ENCODE data around the gene ASIC4.

ASIC4 gene

DNA sequence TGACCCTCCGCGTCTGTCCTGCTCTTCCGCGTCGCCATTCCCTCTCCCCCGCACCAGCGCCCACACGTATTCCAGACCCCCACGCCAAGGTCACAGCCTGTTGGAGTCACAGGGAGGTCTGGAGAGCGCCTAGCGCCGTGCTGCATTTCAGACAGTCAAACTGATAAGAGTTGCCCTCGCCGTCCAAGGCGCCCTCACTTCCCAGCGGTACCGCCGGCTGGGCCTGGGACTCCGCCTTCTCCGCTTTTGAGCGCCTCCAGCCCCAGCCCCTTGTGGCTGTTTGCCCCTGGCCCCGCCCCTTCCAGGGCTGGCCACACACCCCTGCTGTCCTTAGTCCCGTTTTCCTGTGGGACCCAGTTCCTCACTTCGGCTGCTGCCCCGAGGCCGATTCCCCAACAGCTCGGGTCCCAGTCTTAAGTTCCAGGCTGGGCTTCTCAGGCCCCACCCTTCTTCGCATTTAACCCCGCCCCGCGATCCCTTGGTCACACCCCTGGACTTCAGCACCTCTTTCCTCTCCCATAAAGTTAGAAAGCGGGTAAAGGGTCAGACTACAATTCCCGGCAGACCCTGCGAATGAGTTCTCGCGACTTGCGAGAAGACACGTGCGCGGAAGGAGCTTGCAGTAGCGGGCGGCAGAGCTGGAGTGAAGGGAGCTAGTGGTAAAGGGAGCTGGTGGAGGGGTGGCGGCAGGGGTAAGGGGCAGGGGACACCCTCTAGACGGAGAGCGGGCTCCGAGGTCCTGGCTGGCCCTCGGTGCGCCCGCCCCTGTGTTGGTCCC is 15.8 kb upstream of the ASIC4 start, which contains the start of gene GMPPA:
GMPPA (plus strand) TSS at position 612 of the 778 bp plus-strand sequence. CDS start 1,085 bp downstream, outside the sequence.
- peak; percentile 94 for DNase-seq

DNA sequence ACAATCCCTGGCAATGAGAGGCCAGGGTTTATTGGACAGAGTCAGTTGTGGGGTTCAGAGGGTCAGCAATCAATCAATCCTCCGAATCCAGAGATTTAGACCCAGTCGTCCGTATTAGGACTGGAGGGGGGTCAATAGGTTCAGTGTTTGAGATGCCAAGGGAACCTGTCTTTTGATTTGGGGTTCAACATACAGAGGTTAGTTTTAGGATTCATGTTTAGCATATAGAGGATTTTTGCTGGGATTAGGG is 15.3 kb upstream of the ASIC4 start:
- no peak for DNase-seq

DNA sequence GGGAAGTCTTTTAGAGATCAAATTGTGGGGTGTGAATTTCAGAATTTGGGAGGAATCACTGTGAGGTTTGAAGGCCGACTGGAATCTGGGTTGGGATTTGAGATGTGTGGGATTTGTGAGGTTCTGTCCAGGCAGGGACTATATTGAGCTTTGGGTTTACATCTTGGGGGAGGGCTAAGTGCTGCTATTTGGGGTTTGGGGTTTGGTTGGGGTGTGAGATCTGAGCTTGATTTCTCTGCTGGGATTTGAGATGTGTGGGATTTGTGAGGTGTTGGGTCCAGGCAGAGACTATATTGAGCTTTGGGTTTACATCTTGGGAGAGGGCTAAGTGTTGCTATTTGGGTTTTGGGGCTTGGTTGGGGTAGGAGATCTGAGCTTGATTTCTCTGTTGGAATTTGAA is 14.7 kb upstream of the ASIC4 start:
- DNase-seq: no peak

DNA sequence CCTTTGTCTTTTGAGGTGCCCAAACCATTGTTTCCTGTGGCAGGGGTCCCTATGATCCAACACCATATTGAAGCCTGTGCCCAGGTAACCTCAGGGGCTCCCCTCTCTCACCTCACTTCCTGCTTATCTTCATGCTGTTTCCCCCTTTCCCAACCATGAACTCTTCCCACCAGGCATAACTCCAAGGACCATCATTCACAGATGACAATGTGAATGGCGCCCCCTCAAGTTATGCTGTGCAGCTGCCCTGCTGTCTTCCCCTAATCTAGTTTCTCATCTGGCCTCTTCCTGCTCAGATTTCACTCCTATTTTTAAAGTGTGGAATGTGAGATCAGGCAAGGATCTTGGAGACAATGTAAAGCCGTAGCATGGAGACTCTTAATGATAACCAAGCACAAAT is 14.1 kb upstream of the ASIC4 start:
- DNase-seq: no peak

DNA sequence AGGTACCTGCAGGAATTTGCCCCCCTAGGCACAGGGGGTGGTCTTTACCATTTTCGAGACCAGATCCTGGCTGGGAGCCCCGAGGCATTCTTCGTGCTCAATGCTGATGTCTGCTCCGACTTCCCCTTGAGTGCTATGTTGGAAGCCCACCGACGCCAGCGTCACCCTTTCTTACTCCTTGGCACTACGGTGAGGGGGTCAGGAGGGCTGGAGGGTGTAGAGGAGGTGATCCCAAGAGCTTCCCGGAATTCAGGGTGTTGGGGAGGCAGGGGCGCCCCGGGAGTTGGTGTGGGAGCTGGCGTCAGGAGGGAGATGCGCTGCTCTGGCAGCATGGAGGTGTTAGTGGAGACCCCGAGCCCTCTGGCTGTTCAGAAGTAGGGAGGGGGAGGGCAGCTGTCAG is 12.4 kb upstream of the ASIC4 start:
- DNase-seq: no peak

DNA sequence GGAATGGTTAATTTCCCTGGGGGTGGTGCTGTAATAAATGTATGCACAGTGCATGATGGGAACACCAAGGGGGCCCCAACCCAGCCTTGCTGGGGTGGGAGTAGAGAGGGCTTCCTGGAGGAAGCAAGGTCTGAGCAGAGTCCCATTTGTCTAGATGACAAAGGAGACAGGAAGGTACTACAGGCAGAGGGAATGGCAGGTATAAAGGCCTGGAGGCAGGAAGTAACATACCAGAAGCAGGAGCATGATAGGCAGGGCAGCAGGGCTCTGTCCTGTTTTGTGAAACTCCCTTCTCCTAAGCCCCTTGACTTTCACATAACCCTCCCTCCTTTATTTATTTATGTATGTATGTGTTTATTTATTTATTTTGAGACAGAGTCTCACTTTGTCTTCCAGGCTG is 11.7 kb upstream of the ASIC4 start:
- no peak for DNase-seq

DNA sequence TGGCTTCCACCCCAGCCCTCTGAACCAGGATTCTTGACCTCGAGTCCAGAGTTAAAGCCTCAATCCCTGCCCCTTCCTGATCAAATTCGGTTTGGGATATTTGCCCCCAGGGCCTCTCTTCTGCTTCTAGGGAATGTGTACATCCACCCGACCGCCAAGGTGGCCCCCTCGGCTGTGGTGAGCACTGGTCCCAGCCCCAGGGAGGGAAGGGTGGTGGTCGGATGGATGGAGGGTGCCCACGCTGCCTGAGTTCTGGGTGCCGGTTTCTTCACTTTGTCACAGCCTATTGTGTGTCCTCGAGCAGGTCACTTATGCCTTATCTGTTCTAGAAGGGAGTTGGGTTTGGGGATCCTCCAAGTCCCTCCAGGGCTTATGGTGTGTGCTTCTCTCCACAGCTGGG is 8.7 kb upstream of the ASIC4 start:
- no peak for DNase-seq

DNA sequence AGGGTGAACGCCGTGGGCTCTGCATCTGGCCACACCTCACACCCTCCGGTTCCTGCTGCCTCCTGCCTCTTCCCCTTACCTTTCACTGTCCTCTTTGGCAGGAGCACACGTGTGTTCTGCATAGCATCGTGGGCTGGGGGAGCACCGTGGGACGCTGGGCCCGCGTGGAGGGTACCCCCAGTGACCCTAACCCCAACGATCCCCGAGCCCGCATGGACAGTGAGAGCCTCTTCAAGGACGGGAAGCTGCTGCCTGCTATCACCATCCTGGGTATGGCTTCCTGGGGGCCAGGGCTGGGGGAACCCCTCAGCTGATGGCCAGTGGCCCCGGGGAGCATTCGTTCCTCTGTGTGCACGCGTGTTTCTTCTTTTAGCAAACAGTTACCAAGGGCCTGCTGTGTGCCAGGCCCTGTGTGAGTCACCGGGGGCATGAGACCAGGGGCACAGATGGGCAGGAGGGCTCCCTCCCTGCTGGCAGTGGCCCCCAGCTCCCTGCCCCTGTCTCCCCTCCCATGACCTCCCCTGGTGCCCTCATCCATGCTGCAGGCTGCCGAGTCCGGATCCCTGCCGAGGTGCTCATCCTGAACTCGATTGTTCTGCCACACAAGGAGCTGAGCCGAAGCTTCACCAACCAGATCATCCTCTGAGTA is 8.0 kb upstream of the ASIC4 start:
- DNase-seq: no peak

DNA sequence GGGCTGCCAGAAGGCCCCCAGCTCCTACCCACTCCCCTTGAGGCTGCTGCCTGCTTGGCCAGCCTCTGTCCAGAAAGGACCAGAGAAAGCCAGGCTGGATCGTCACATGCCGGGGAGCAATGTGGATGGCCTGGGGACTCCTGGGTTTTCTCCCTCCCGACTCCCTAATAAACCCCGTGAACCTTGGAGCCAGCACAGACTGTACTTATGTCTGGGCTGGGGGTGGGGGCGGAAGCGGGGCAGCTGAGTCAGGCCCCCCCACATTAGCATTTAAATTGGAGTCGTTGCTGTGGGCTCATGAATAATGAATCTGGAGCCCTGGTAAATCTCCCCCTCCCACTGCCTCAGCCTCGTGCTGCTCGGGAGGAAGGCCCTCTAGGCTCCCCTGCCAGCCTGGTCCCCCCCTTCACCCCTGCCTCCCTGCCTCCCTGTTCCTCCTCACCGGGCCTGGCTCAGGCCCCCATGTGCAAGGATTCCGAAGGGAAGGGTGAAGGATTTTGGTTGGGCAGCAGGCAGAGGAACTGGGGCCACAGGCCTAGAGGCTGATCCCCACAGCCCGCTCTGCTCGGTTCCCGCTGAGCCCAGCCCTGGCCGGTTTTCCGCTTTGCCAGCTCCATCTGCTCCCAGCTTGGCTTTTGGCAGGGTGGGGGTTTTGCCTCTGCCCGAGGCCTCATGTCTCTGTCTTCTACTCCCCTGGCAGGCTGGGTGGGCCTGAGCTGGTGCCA is 7.3 kb upstream of the ASIC4 start:
- no peak for DNase-seq

DNA sequence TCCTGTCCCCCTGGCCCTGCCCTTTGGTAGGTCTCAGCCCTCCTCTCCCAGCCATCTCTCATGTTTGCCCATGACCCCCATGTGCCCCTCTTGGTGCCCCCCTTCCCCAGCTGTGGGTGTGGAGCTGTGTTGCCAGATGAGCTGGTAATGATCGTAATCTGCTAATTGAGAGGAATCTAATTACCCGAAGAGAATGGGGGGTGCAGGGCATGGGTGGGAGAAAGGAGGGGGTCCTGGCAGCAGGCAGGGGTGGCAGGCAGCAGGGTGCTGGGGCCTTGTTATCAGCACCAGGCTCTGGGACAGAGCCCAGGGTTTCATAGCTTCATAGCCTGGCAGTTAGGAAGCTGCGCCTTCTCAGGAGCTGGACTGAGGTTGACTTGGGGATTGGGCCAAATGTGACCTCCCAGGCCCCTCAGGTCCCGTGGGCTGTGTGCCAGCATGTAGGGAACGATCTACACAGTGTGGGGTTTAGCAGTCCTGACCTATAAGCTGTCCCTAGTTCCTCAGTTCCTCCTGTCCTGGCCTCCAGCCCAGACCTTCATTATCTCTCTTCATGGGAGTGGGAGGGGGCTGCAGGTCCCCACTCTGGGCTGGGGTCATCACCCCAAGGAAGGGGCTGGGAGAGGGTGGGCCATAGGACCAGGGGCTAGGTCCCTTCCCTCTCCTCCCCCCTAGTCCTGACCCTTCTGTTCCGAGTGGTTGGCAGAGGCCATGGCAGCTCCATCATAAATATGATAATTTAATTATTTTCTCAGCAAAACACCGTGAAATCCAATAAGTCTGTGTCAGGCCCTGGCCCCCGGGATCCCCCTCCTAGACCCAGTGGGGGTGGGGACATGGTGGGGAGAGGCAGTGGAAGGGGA is 6.5 kb upstream of the ASIC4 start:
- no peak for DNase-seq

DNA sequence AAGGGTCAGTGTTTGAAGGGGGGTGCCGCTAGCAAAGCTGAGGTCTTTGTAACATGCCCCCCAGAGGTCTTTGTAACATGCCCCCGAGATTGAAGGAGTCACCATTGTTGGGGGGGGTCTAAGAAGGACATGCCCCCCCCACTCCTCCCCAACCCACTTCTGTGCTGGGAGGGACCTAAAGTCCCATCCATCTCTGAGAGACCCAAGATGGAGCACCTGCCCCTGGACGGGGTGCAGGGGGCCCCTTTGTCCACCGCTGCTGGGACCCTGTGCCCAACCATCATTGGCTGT is 5.9 kb upstream of the ASIC4 start:
- DNase-seq: no peak

DNA sequence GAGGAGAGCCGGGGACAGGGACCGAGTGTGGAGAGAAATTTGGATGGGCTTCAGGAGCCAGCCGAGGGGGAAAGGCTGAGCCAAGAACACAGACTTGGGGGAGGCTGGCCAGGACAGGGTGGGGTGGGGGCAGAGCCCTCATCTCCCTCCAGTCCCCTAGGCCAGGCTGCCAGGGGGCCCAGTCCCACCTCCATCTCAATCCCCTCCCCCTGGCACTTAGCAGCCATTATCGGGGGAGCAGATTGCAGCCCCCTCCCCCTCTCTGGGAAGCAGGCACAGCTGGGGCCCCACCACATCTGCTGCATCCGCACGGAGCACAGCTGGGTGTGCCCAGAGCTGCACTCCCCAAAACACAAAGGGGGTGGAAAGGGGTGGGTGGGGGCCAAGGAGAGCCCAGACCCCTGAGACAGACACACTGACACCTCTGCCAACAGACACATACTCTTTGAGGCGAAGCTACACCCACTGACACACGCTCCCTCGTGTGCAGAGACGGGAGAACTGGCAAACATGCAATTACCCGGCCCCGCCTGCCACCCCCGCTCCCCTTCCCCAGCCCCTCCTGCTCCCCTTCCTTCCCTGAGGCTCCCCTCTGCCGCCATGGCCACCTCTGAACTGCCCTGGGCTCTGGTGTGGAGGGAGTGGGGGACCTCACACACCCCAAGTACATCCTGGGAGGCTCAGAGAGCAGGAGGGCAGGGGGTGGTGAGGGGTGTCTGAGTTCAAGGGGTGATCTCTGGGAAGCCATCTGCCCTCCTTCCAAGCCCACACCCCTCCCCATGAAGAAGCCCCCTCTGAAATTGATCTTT is 5.1 kb upstream of the ASIC4 start:
- peak; percentile 10 for DNase-seq

DNA sequence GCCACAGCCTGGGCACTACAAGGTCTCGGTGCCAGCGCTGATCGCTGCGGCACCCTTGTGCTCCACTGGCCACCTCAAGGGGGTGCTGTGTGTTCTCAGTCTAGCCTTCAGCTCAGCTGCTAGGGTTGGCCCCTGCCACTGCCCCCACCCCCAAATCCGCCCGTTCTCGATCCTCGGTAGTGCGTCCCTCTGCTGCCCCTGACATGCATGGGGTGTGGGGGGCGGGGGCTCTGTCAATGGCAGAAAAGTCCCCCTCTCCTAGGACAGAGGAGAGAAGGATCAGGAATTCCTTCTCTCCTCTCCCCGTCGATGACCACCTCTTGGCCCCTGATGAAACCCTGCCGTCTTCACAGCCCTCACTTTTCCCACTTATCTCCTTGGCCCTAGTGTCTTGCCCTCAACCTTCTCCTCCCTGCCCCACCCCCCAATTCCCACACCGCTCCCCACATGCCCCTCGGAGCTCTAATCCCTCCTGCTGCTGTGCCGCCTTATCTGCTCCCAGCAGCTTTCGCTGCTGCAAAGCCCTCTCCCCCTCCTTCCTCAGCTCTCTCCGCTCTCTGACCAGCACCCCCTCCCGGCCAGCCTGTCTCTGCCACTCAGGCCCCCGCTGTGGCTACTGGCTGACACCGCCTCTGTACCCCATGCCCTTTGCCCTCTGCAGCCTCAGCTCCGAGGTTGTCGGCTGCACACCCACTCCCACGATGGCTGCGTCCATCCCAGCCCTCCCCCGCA is 4.3 kb upstream of the ASIC4 start:
- peak; percentile 44 for DNase-seq

DNA sequence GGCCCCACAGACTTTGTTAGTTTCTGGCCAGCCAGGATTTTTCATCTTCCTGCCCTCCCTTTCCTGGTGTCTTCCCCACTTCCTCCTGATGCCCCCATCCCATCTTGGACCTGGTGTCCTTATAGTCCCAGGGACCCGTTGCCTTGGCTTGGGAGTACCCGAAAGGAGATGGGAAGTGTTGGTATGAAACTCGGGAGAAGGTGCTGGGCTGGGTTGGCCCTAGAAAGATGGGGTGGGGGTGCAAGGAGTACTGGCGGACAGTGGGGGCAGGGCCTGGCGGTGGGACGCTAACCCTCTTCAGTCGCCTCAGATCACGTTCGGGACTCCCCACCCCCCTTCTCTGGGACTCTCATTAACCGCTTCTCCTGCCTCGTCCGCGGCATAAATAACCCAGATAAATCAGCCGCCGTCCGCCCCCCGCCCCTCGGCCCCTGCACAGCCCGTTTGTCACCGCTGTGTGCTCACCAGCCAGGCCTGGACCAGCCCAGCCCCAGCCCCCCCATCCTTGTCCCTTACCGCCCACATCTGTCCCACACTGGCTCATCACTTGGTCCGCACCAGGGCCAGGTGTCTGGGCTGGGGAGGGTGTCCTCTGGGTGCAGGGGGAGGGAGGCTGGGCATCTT is 3.7 kb upstream of the ASIC4 start:
- DNase-seq: no peak

DNA sequence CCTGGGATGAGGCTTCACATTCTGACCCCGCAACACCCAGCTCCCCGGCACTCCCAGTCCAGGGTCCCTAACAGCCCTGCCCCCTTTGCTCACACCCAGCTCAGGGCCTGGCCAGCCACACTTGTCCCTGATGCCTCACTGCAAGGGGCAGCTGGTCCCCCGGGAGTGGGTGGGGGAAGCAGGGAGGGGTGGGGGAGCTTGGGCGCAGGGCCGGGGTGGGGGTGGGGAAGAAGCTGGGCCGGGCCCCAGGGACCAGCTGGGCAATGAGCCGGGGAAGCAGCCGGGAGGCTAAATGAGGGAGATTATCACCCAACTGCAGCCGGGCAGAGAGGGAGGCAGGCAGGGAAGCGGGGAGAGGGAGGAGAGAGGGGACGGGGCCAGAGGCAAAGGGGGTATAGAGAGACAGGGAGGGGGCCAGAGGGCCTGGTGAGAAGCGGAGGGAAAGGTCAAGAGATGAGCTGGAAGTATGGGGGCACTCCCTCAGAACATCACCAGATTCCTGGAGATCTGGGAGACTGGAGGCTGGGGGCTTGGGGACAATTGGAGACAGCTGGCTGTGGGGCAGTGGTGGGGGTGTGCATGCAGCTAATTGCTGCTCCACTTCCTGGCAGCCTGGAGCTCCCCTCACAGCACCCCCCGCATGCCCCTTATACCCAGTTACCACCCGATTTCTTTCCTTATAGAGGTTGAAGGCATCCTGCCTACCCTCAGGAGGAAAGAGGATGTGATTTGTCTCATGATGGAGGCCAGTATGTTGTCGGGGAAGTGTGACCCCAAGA is 2.5 kb upstream of the ASIC4 start:
- peak; percentile 16 for DNase-seq

DNA sequence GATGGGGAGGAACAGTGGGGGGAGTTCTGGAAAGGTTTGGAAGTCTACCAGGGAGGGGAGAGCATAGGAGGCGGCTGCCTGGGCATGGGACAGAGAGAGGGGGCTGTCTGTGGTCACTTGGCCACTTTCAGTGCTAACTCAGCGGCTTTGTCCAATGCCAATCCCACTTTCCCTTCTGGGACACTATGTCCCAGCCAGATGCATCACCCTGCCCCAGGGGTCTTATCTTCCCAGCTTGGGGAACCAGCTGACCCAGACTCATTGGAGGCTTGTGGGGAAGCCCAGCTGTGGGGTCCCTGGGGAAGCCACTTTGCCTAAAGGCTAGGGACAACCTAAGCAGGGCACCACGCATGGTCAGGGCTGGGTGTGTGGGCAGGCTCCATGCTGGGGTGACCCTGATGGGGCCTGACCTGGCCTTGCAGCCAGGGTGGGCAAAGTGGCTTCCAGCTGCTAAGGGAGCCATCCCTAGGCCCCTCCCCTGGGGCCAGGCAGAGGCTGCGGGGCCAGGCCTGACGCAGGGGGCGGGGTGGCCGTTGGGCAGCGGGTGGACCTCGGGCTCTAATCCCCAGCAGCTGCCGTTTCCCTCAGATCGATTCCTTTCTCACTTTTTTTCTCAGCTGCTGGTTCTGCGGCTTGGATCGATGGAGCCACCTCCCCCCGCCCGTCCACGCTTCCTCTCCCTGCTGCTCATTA is 1.6 kb upstream of the ASIC4 start:
- no peak for DNase-seq

DNA sequence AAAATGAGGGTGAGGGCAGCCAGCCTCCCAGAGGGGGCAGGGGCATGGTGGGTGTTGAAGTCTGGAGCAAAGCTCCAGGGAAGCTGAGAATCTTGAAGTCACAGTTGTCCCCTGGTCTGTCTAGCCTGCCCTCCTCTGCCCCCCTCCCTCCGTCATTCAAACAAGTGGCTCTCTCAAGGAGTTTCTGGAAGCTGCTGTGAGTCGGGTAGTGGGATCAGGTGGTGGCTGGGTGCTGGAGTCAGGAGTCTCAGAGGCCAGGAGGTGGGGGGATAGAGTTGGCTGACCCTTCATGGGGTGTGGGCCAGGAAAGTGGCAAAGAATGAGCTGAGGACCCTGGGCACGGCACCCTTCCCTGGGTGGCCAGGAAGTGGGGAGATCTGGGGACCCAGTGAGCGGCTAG is 495 bp upstream of the ASIC4 start:
- DNase-seq: no peak

DNA sequence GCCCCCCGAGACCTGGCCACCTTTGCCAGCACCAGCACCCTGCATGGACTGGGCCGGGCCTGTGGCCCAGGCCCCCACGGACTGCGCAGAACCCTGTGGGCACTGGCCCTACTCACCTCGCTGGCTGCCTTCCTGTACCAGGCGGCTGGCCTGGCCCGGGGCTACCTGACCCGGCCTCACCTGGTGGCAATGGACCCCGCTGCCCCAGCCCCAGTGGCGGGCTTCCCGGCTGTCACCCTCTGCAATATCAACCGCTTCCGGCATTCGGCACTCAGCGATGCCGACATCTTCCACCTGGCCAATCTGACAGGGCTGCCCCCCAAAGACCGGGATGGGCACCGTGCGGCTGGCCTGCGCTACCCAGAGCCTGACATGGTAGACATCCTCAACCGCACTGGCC is 554 bp downstream of the ASIC4 start:
- no peak for DNase-seq

DNA sequence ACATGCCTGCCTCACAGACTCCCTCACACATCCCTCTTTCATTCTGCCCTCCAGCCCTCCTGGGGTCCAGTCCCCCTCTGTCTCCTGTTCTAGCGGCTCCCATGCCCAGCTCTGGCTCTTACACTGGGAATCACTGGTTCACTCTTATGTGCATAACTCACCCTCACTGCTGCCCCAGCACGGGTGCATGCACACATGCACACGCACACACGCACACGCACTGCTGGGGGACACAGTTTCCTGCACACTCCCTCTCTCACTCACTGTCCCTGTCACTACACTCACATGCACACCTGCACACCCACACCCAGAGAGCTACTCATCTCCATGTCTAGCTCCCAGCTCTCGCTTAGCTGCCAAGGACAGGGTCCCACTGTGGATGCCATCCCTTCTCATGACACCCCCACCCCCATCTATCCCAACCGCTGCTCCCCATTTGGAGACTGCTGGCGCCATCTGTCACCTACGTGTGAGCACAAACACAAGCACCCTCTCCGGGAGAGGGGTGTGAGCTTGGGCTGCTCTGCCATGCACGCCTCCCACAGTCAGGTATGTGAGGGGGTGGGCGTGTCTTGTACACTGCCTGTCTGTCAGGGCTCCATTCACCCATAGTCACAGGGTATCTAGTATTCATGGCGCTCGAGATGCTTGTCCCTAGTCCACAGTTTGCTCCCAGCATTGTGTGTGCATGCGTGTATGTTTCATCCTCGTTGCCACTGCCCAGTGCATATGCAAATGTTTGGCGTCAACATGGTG is 1.8 kb downstream of the ASIC4 start:
- no peak for DNase-seq
